MM.1S (cell line): Measurements from ENCODE around the gene CLEC16A.

Source experiments
- DNase-seq: peaks from one replicate; pipeline ENCODE4 v3.0.0-alpha.2; 2015
- H2AFZ ChIP-seq: fragments of 300-600 bp; sonication (generic); 2 replicates; pipeline ENCODE4 v1.6.0; 2016; ENCODE audit warnings: antibody characterized with exemption, low read length
- H3F3A ChIP-seq: fragments of 300-600 bp; sonication (generic); 2 replicates; pipeline ENCODE4 v1.6.1; 2016; ENCODE audit warnings: mild to moderate bottlenecking, antibody characterized with exemption, low read length, moderate library complexity, mixed read lengths; ENCODE audit not compliant: insufficient read depth
- H3K27ac ChIP-seq: fragments of 300-600 bp; sonication (generic); 2 replicates; pipeline ENCODE4 v1.5.1; 2016; ENCODE audit warnings: mild to moderate bottlenecking, low read length
- H3K27me3 ChIP-seq: fragments of 300-600 bp; sonication (generic); replicated peaks from 2 replicates; pipeline ENCODE4 v1.6.0; 2016; ENCODE audit warnings: low read length; ENCODE audit not compliant: insufficient read depth
- H3K36me3 ChIP-seq: fragments of 300-600 bp; sonication (generic); replicated peaks from 2 replicates; pipeline ENCODE4 v1.6.1; 2016; ENCODE audit warnings: mild to moderate bottlenecking, low read length, mixed read lengths; ENCODE audit not compliant: insufficient read depth
- H3K4me1 ChIP-seq: fragments of 300-600 bp; sonication (generic); 2 replicates; pipeline ENCODE4 v1.6.1; 2016; ENCODE audit warnings: low read length, mixed read lengths
- H3K4me2 ChIP-seq: fragments of 300-600 bp; sonication (generic); 2 replicates; pipeline ENCODE4 v1.6.0; 2016; ENCODE audit warnings: low read depth, low read length
- H3K4me3 ChIP-seq: fragments of 300-600 bp; sonication (generic); 2 replicates; pipeline ENCODE4 v1.5.1; 2016; ENCODE audit warnings: low read length, mixed read lengths
- H3K79me2 ChIP-seq: fragments of 300-600 bp; sonication (generic); 2 replicates; pipeline ENCODE4 v1.6.1; 2016; ENCODE audit warnings: mixed run types, low read length, mixed read lengths
- H3K9ac ChIP-seq: fragments of 300-600 bp; sonication (generic); 2 replicates; pipeline ENCODE4 v1.6.1; 2016; ENCODE audit warnings: low read length, mixed read lengths
- H3K9me2 ChIP-seq: fragments of 300-600 bp; sonication (generic); replicated peaks from 2 replicates; pipeline ENCODE4 v1.6.1; 2016; ENCODE audit warnings: mild to moderate bottlenecking, low read length, mixed read lengths; ENCODE audit not compliant: insufficient read depth
- H3K9me3 ChIP-seq: fragments of 300-600 bp; sonication (generic); replicated peaks from 2 replicates; pipeline ENCODE4 v1.6.1; 2016; ENCODE audit warnings: mild to moderate bottlenecking, low read length, mixed read lengths; ENCODE audit not compliant: insufficient read depth
- H4K20me1 ChIP-seq: fragments of 300-600 bp; sonication (generic); 2 replicates; pipeline ENCODE4 v1.6.1; 2016; ENCODE audit warnings: mild to moderate bottlenecking, low read length, moderate library complexity, mixed read lengths; ENCODE audit not compliant: insufficient read depth
- CTCF ChIP-seq: fragments of 300-600 bp; sonication (generic); IDR thresholded peaks from 2 replicates; pipeline ENCODE4 v1.5.1; 2016; ENCODE audit warnings: antibody characterized with exemption, low read length, mixed read lengths
- EZH2 ChIP-seq: fragments of 300-600 bp; sonication (generic); optimal IDR thresholded peaks from 2 replicates; pipeline ENCODE3; 2017; ENCODE audit warnings: low read depth, mild to moderate bottlenecking, antibody characterized with exemption, low read length, mixed read lengths
- EZH2phosphoT487 ChIP-seq: fragments of 300-600 bp; sonication (generic); IDR thresholded peaks from 2 replicates; pipeline ENCODE4 v1.6.1; 2018; ENCODE audit warnings: antibody characterized with exemption, low read length

Gene CLEC16A

GRCh38 chr16:10994571-10994970 lies 50.2 kb downstream of the CLEC16A start:
- Histone ChIP-seq H3K4me1 (no peaks in the 10 kb centered on the region), H3K4me2 (no peak overlapping the region), H3K9me3 (no peaks in the 10 kb centered on the region), H3K27me3 (no peaks in the 10 kb centered on the region), H3K9ac (no peak overlapping the region), H3F3A (no peaks in the 10 kb centered on the region), H3K79me2 (no peaks in the 10 kb centered on the region), H3K9me2 (no peaks in the 10 kb centered on the region), H3K36me3 (no peaks in the 10 kb centered on the region), H2AFZ (no peak overlapping the region), H4K20me1 (no peaks in the 10 kb centered on the region), H3K27ac (no peak overlapping the region), H3K4me3 (no peak overlapping the region)
- TF ChIP-seq EZH2phosphoT487 = no peak
- TF ChIP-seq CTCF = no peak
- TF ChIP-seq EZH2 = no peak
- no peak for DNase-seq

- no peak for TF ChIP-seq CTCF
- TF ChIP-seq EZH2phosphoT487 = no peak
- TF ChIP-seq EZH2 = no peak
- H3K4me1 ChIP-seq = no peaks in the 10 kb centered on the region
- H4K20me1 ChIP-seq = no peaks in the 10 kb centered on the region
- H3K36me3 ChIP-seq = no peaks in the 10 kb centered on the region
- no peak for DNase-seq
- no peak overlapping the region for H3K4me2 ChIP-seq
- no peaks in the 10 kb centered on the region for H3K27me3 ChIP-seq
- H3K4me3 ChIP-seq = no peak overlapping the region
- H3F3A ChIP-seq = no peaks in the 10 kb centered on the region
- H3K9me2 ChIP-seq = no peaks in the 10 kb centered on the region
- no peaks in the 10 kb centered on the region for H3K79me2 ChIP-seq
- H3K27ac ChIP-seq = no peak overlapping the region
- H3K9ac ChIP-seq = no peak overlapping the region
- H3K9me3 ChIP-seq = no peaks in the 10 kb centered on the region
- H2AFZ ChIP-seq = no peak overlapping the region
Measured at GRCh38 chr16:10995565-10995964, 51.2 kb downstream of the CLEC16A start.

GRCh38 chr16:10997485-10997884 lies 53.1 kb downstream of the CLEC16A start:
- H3F3A ChIP-seq = no peaks in the 10 kb centered on the region
- H2AFZ ChIP-seq = no peak overlapping the region
- no peak overlapping the region for H3K27ac ChIP-seq
- no peak for DNase-seq
- H3K79me2 ChIP-seq = no peaks in the 10 kb centered on the region
- H4K20me1 ChIP-seq = no peaks in the 10 kb centered on the region
- no peak for TF ChIP-seq CTCF
- no peak for TF ChIP-seq EZH2phosphoT487
- TF ChIP-seq EZH2 = no peak
- no peaks in the 10 kb centered on the region for H3K27me3 ChIP-seq
- H3K4me1 ChIP-seq = no peaks in the 10 kb centered on the region
- H3K9me2 ChIP-seq = no peaks in the 10 kb centered on the region
- no peak overlapping the region for H3K4me2 ChIP-seq
- H3K4me3 ChIP-seq = no peak overlapping the region
- H3K9ac ChIP-seq = no peak overlapping the region
- H3K9me3 ChIP-seq = no peaks in the 10 kb centered on the region
- no peaks in the 10 kb centered on the region for H3K36me3 ChIP-seq
